Liver (tissue), 9 donors: ENCODE data around the gene BAG5. TPM values are rescaled to one million over a fixed set of nuclear protein-coding genes. Genes with fewer than 3 reads are reported as not detected.

Experiments
- DNase-seq: peaks from one replicate; pipeline ENCODE4 v3.0.0-alpha.2; 2017; ENCODE audit warnings: low spot score
- H3K27ac ChIP-seq, 2 donors: one replicate each; pipeline ENCODE4 v1.7.0; 2013; ENCODE audit warnings: inconsistent platforms in 2 of 2, low read length in 2 of 2, control low read depth in 1 of 2, low read depth in 1 of 2, mild to moderate bottlenecking in 1 of 2
- H3K27me3 ChIP-seq, 4 donors: one replicate each; pipeline versions ENCODE4 v1.6.1 to v1.7.0; 2013; ENCODE audit warnings: low read length in 3 of 4, inconsistent platforms in 1 of 4, mild to moderate bottlenecking in 1 of 4, moderate library complexity in 1 of 4; ENCODE audit not compliant: control insufficient read depth in 4 of 4, insufficient read depth in 4 of 4
- H3K36me3 ChIP-seq, 4 donors: one replicate each; pipeline versions ENCODE4 v1.6.1 to v1.7.0; 2013; ENCODE audit warnings: low read length in 3 of 4, mild to moderate bottlenecking in 3 of 4, low read depth in 1 of 4, moderate library complexity in 1 of 4; ENCODE audit not compliant: control insufficient read depth in 4 of 4, insufficient read depth in 3 of 4
- H3K4me1 ChIP-seq, 4 donors: one replicate each; pipeline versions ENCODE4 v1.6.1 to v1.7.0; 2013; ENCODE audit warnings: low read length in 3 of 4, mild to moderate bottlenecking in 3 of 4, moderate library complexity in 1 of 4; ENCODE audit not compliant: control insufficient read depth in 4 of 4, insufficient read depth in 4 of 4
- H3K4me3 ChIP-seq, 3 donors: one replicate each; pipeline versions ENCODE4 v1.6.1 to v1.7.0; 2013; ENCODE audit warnings: low read length in 3 of 3, control low read depth in 1 of 3, low read depth in 1 of 3, mild to moderate bottlenecking in 1 of 3
- H3K9ac ChIP-seq, 2 donors: one replicate each; pipeline ENCODE4 v1.7.0; 2013; ENCODE audit warnings: low read length in 2 of 2, mild to moderate bottlenecking in 2 of 2, moderate library complexity in 2 of 2, control low read depth in 1 of 2, low read depth in 1 of 2
- H3K9me3 ChIP-seq, 4 donors: one replicate each; pipeline versions ENCODE4 v1.6.1 to v1.7.0; 2013; ENCODE audit warnings: low read length in 3 of 4; ENCODE audit not compliant: control insufficient read depth in 4 of 4
- CTCF ChIP-seq: fragments of 150-350 bp; IDR thresholded peaks from 2 replicates; pipeline ENCODE4 v1.5.1; 2017; ENCODE audit warnings: improper control_type of control experiment, low read depth, low read length; ENCODE audit not compliant: missing input control
- EGR1 ChIP-seq, 2 donors: IDR thresholded peaks; 2 replicates each; pipeline ENCODE4 v1.6.1; 2016 to 2018; ENCODE audit warnings: antibody characterized with exemption in 2 of 2, low read depth in 2 of 2
- FOXA1 ChIP-seq: IDR thresholded peaks from 2 replicates; pipeline ENCODE4 v1.6.1; 2016; ENCODE audit warnings: antibody characterized with exemption
- FOXA2 ChIP-seq: IDR thresholded peaks from 2 replicates; pipeline ENCODE4 v1.6.1; 2016; ENCODE audit warnings: antibody characterized with exemption
- GABPA ChIP-seq, 2 donors: IDR thresholded peaks in 1 of 2; conservative IDR thresholded peaks in 1 of 2; 2 replicates each; pipeline ENCODE4 v1.6.1; 2016; ENCODE audit warnings: antibody characterized with exemption in 2 of 2, mild to moderate bottlenecking in 1 of 2, moderate library complexity in 1 of 2
- HNF4A ChIP-seq, 2 donors: conservative IDR thresholded peaks; 2 replicates each; pipeline ENCODE4 v1.6.1; 2016; ENCODE audit warnings: antibody characterized with exemption in 2 of 2, mild to moderate bottlenecking in 2 of 2
- HNF4G ChIP-seq: IDR thresholded peaks from 2 replicates; pipeline ENCODE4 v1.6.1; 2016; ENCODE audit warnings: antibody characterized with exemption
- JUND ChIP-seq, 2 donors: IDR thresholded peaks; 2 replicates each; pipeline ENCODE4 v1.6.1; 2016; ENCODE audit warnings: antibody characterized with exemption in 2 of 2
- MAX ChIP-seq: IDR thresholded peaks from 2 replicates; pipeline ENCODE4 v1.6.1; 2016; ENCODE audit warnings: antibody characterized with exemption
- NR2F2 ChIP-seq: IDR thresholded peaks from 2 replicates; pipeline ENCODE4 v1.6.1; 2016; ENCODE audit warnings: antibody characterized with exemption
- RAD21 ChIP-seq, 2 donors: IDR thresholded peaks; 2 replicates each; pipeline ENCODE4 v1.6.1; 2016; ENCODE audit warnings: antibody characterized with exemption in 2 of 2, mild to moderate bottlenecking in 2 of 2
- REST ChIP-seq: IDR thresholded peaks from 2 replicates; pipeline ENCODE4 v1.6.1; 2016; ENCODE audit warnings: antibody characterized with exemption, mild to moderate bottlenecking
- RXRA ChIP-seq, 2 donors: IDR thresholded peaks; 2 replicates each; pipeline ENCODE4 v1.6.1; 2017 to 2018; ENCODE audit warnings: antibody characterized with exemption in 2 of 2, mild to moderate bottlenecking in 1 of 2
- SP1 ChIP-seq: IDR thresholded peaks from 2 replicates; pipeline ENCODE4 v1.6.1; 2018; ENCODE audit warnings: antibody characterized with exemption, mild to moderate bottlenecking
- TAF1 ChIP-seq: conservative IDR thresholded peaks from 2 replicates; pipeline ENCODE4 v1.6.1; 2016; ENCODE audit warnings: antibody characterized with exemption, mild to moderate bottlenecking
- YY1 ChIP-seq: IDR thresholded peaks from 2 replicates; pipeline ENCODE4 v1.6.1; 2016; ENCODE audit warnings: antibody characterized with exemption, mild to moderate bottlenecking
- whole genome bisulfite sequencing: extraction: QIAGEN DNeasy Blood & Tissue Kit; methylation state at CpG from one replicate; pipeline ENCODE4 v1.1.7; 2013; 5-methylcytosine and 5-hydroxymethylcytosine counted together
- polyA plus RNA-seq, 2 donors: library from polyadenylated mRNA; stranded (reverse) in 1 of 2; unstranded in 1 of 2; fragments of 200-250 nt in 1 of 2; fragments of >200 nt in 1 of 2; fragmentation: Nextera tagmentation in 1 of 2; extraction: Ambion mirVana in 1 of 2; gene quantifications; one replicate each; pipeline versions ENCODE4 v1.2.1 to v1.2.3, GENCODE V29; 2013 to 2015
- total RNA-seq, 2 donors: library from RNA; depleted of rRNA; stranded (reverse); fragments of >200 nt; gene quantifications; one replicate each; pipeline ENCODE4 v1.2.3, GENCODE V29; 2014
- TF ChIP-seq, protein P1 (sequence below): IDR thresholded peaks from 2 replicates; pipeline ENCODE4 v1.6.1; 2016; ENCODE audit warnings: antibody characterized with exemption
- TF ChIP-seq, protein P2 (sequence below): IDR thresholded peaks from 2 replicates; pipeline ENCODE4 v1.6.1; 2016; ENCODE audit warnings: antibody characterized with exemption
- donor health status: healthy.
- donor health status: healthy.
- donor health status: healthy.
- donor health status: healthy.
- donor health status: healthy.

Gene BAG5
- total and polyA plus RNA-seq, 4 donors, result 5.4 to 12.5 (median 8.8) TPM

GRCh38 chr14:103552011-103552845 lies 10.2 kb downstream of the BAG5 start (continued):
- TF ChIP-seq REST, result no peak
- TF ChIP-seq HNF4A (conservative IDR thresholded peaks at IDR 0.05), result no peak

DNA sequence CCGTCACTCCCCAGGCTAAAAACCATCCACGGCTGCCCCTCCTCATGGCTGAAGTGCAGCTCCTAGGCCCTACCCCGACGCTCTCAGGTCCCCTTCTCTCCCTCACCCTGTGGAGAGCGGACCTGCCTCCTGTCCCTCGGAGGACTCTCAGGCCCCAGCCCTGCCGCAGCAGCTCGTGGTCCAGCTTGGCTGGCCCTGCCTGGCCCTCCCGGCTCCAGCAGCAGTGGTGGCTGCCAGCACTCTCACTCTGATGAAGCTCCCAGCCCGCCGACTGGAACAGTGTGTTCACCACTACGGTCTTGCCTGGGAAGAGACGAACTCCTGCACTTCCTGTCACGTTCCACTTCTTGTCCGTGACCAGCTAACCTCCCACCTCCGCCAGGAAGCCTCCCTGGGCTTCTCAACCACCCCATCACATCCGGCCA lies 11.1 kb downstream of the BAG5 start:
- H3K27ac ChIP-seq, result no peak overlapping the region
- H3K9ac ChIP-seq, result no peak overlapping the region
- H3K4me3 ChIP-seq, result no peak overlapping the region
- WGBS, result 87% methylated on average over 17 of the region's 17 CpGs
- TF ChIP-seq YY1 (no peak), HNF4G (no peak), EGR1 (IDR thresholded peaks at IDR 0.05; ENCODE audit: low read depth in 2 of 2) (no peak), JUND (IDR thresholded peaks at IDR 0.05) (no peak), SP1 (no peak), RXRA (IDR thresholded peaks at IDR 0.05) (no peak), MAX (no peak), FOXA2 (no peak), TAF1 (no peak), REST (no peak), GABPA (IDR thresholded peaks at IDR 0.05 in 1 of 2, conservative IDR thresholded peaks at IDR 0.05 in 1 of 2) (no peak), FOXA1 (no peak), RAD21 (IDR thresholded peaks at IDR 0.05) (no peak), CTCF (no peak), NR2F2 (no peak)
- TF ChIP-seq, protein P1, sequence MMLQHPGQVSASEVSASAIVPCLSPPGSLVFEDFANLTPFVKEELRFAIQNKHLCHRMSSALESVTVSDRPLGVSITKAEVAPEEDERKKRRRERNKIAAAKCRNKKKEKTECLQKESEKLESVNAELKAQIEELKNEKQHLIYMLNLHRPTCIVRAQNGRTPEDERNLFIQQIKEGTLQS, result no peak
- TF ChIP-seq, protein P2, sequence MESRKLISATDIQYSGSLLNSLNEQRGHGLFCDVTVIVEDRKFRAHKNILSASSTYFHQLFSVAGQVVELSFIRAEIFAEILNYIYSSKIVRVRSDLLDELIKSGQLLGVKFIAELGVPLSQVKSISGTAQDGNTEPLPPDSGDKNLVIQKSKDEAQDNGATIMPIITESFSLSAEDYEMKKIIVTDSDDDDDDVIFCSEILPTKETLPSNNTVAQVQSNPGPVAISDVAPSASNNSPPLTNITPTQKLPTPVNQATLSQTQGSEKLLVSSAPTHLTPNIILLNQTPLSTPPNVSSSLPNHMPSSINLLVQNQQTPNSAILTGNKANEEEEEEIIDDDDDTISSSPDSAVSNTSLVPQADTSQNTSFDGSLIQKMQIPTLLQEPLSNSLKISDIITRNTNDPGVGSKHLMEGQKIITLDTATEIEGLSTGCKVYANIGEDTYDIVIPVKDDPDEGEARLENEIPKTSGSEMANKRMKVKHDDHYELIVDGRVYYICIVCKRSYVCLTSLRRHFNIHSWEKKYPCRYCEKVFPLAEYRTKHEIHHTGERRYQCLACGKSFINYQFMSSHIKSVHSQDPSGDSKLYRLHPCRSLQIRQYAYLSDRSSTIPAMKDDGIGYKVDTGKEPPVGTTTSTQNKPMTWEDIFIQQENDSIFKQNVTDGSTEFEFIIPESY, result no peak
- H3K36me3 ChIP-seq, result peaks cover 0 to 2% (median 0%) of the 10 kb centered on the region in 4 donors
- no peaks in the 10 kb centered on the region for H3K27me3 ChIP-seq
- H3K9me3 ChIP-seq, result no peaks in the 10 kb centered on the region
- no peaks in the 10 kb centered on the region for H3K4me1 ChIP-seq
- DNase-seq, result no peak
